DND-41 (cell line): ENCODE results near the gene PRPF40B.

Experiments
- ATAC-seq: fragments of 200-7000 bp; cut with Tn5 transposase; 3 replicates; pipeline ENCODE4 v1.9.1; 2021; ENCODE audit warnings: low read depth; ENCODE audit not compliant: insufficient read depth
- DNase-seq: peaks from one replicate; pipeline ENCODE4 v3.0.0-alpha.2; 2020
- H2AFZ ChIP-seq: 2 replicates; pipeline ENCODE4 v1.6.0; 2012; ENCODE audit warnings: low read depth, low read length
- H3K27ac ChIP-seq: 2 replicates; pipeline ENCODE4 v1.5.1; 2012; ENCODE audit warnings: low read length, inconsistent platforms
- H3K27me3 ChIP-seq: fragments of 200-600 bp; sonication (generic); 2 replicates; pipeline ENCODE4 v1.6.0; 2012; ENCODE audit warnings: low read length, mild to moderate bottlenecking, inconsistent platforms; ENCODE audit not compliant: insufficient read depth, poor library complexity
- H3K36me3 ChIP-seq: 2 replicates; pipeline ENCODE4 v1.5.1; 2012; ENCODE audit warnings: low read length, inconsistent platforms; ENCODE audit not compliant: insufficient read depth
- H3K4me1 ChIP-seq: 2 replicates; pipeline ENCODE4 v1.5.1; 2012; ENCODE audit warnings: mild to moderate bottlenecking, low read length; ENCODE audit not compliant: insufficient read depth
- H3K4me2 ChIP-seq: 2 replicates; pipeline ENCODE4 v1.6.0; 2012; ENCODE audit warnings: mild to moderate bottlenecking, moderate library complexity, low read length, inconsistent platforms; ENCODE audit not compliant: insufficient read depth
- H3K4me3 ChIP-seq, 2 experiments: fragments of 200-600 bp in 1 of 2; shearing (Covaris generic) in 1 of 2; 2 replicates each; pipeline ENCODE4 v1.5.1; 2012 to 2016; ENCODE audit warnings: inconsistent platforms in 2 of 2, low read length in 2 of 2, mild to moderate bottlenecking in 2 of 2, low read depth in 1 of 2, moderate library complexity in 1 of 2
- H3K79me2 ChIP-seq: 2 replicates; pipeline ENCODE4 v1.6.0; 2012; ENCODE audit warnings: low read length, inconsistent platforms; ENCODE audit not compliant: insufficient read depth
- H3K9ac ChIP-seq: 2 replicates; pipeline ENCODE4 v1.6.0; 2012; ENCODE audit warnings: low read depth, mild to moderate bottlenecking, inconsistent platforms, low read length, moderate library complexity
- H3K9me3 ChIP-seq: 2 replicates; pipeline ENCODE4 v1.5.1; 2012; ENCODE audit warnings: low read length, moderate library complexity, mild to moderate bottlenecking, inconsistent platforms; ENCODE audit not compliant: insufficient read depth, severe bottlenecking
- H4K20me1 ChIP-seq: 2 replicates; pipeline ENCODE4 v1.6.0; 2012; ENCODE audit warnings: low read length; ENCODE audit not compliant: insufficient read depth
- EZH2 ChIP-seq: IDR thresholded peaks from 3 replicates; pipeline ENCODE4 v1.6.1; 2012; ENCODE audit warnings: borderline replicate concordance, low read depth, mild to moderate bottlenecking, moderate library complexity, low read length, inconsistent platforms; ENCODE audit not compliant: severe bottlenecking
- TF ChIP-seq, protein P1 (sequence below): IDR thresholded peaks from 2 replicates; pipeline ENCODE4 v1.5.1; 2012; ENCODE audit warnings: borderline replicate concordance, low read length, moderate library complexity, mild to moderate bottlenecking; ENCODE audit not compliant: poor library complexity, severe bottlenecking; ENCODE audit errors: extremely low read depth

PRPF40B gene

GRCh38 chr12:49633703-49634345 lies 10.5 kb downstream of the PRPF40B start:
- ATAC-seq = no peak
- no peak overlapping the region for H3K27ac ChIP-seq
- H3K4me1 ChIP-seq = peaks cover 8% of the 10 kb centered on the region; the same call in 1 of the 2 replicates
- no peak overlapping the region for H3K4me3 ChIP-seq
- no peak overlapping the region for H3K9ac ChIP-seq
- H2AFZ ChIP-seq = no peak overlapping the region
- H4K20me1 ChIP-seq = no peaks in the 10 kb centered on the region; the same call in 1 of the 2 replicates
- no peaks in the 10 kb centered on the region for H3K79me2 ChIP-seq
- no peak for DNase-seq
- no peaks in the 10 kb centered on the region for H3K36me3 ChIP-seq
- H3K4me2 ChIP-seq = no peak overlapping the region
- H3K9me3 ChIP-seq = no peaks in the 10 kb centered on the region
- peaks cover 5% of the 10 kb centered on the region for H3K27me3 ChIP-seq
- TF ChIP-seq, protein P1, sequence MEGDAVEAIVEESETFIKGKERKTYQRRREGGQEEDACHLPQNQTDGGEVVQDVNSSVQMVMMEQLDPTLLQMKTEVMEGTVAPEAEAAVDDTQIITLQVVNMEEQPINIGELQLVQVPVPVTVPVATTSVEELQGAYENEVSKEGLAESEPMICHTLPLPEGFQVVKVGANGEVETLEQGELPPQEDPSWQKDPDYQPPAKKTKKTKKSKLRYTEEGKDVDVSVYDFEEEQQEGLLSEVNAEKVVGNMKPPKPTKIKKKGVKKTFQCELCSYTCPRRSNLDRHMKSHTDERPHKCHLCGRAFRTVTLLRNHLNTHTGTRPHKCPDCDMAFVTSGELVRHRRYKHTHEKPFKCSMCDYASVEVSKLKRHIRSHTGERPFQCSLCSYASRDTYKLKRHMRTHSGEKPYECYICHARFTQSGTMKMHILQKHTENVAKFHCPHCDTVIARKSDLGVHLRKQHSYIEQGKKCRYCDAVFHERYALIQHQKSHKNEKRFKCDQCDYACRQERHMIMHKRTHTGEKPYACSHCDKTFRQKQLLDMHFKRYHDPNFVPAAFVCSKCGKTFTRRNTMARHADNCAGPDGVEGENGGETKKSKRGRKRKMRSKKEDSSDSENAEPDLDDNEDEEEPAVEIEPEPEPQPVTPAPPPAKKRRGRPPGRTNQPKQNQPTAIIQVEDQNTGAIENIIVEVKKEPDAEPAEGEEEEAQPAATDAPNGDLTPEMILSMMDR = no peak
- TF ChIP-seq EZH2 = no peak

DNA sequence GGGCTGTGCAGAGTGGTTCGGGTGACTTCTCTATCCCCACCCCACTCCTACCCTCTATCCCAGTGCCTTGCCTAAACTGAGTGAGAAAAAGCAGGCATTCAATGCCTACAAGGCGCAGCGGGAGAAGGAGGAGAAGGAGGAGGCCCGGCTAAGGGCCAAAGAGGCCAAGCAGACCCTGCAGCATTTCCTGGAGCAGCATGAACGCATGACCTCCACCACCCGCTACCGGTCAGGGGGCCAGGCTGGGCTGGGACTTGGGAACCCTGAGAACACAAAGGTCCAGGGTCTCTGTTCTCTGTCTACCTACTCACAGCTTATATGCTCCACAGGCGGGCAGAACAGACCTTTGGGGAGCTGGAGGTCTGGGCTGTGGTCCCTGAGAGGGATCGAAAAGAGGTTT lies 11.7 kb downstream of the PRPF40B start:
- no peak overlapping the region for H3K9ac ChIP-seq
- H3K27me3 ChIP-seq = peaks cover under 1% of the 10 kb centered on the region
- H3K4me3 ChIP-seq = no peak overlapping the region
- no peak for ATAC-seq
- DNase-seq = no peak
- no peak overlapping the region for H3K4me2 ChIP-seq
- no peak overlapping the region for H3K27ac ChIP-seq
- H3K36me3 ChIP-seq = no peaks in the 10 kb centered on the region
- no peak for TF ChIP-seq EZH2
- TF ChIP-seq, protein P1 = no peak
- no peak overlapping the region for H2AFZ ChIP-seq
- H4K20me1 ChIP-seq = no peaks in the 10 kb centered on the region; the same call in 1 of the 2 replicates
- no peaks in the 10 kb centered on the region for H3K9me3 ChIP-seq
- H3K79me2 ChIP-seq = no peaks in the 10 kb centered on the region
- peaks cover 8% of the 10 kb centered on the region; the same call in 1 of the 2 replicates for H3K4me1 ChIP-seq

DNA sequence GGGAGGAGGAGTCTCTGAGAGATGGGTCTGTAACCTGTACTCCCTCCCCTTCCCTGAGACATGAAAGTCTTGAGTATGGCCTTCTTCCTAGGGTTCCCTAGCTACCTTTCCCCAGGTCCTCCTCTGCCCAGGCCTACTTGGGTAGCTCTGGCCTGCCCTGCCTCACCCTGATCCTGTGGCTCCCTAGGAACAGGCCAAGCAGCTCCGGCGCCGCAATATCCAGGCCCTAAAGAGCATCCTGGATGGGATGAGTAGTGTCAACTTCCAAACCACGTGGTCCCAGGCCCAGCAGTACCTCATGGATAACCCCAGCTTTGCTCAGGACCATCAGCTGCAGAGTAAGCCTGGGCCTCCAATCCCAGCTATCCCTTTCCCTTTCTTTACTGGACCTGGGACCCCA lies 12.3 kb downstream of the PRPF40B start:
- Histone ChIP-seq H4K20me1 (no peaks in the 10 kb centered on the region; the same call in 1 of the 2 replicates), H3K9me3 (no peaks in the 10 kb centered on the region), H3K4me2 (no peak overlapping the region), H3K27ac (no peak overlapping the region), H3K27me3 (no peaks in the 10 kb centered on the region), H3K4me3 (no peak overlapping the region), H2AFZ (no peak overlapping the region), H3K79me2 (no peaks in the 10 kb centered on the region), H3K4me1 (peaks cover 8% of the 10 kb centered on the region; the same call in 1 of the 2 replicates), H3K36me3 (no peaks in the 10 kb centered on the region), H3K9ac (no peak overlapping the region)
- DNase-seq (no peak), ATAC-seq (no peak)
- TF ChIP-seq, protein P1 = no peak
- TF ChIP-seq EZH2 = no peak
